ENCODE results near the gene ATG2B. TPM values are rescaled to one million over a fixed set of nuclear protein-coding genes. Genes with fewer than 3 reads are reported as not detected.

Gene ATG2B
- total RNA-seq, 2 donors from 2014 or later: 13.6 to 20.8 TPM

DNA sequence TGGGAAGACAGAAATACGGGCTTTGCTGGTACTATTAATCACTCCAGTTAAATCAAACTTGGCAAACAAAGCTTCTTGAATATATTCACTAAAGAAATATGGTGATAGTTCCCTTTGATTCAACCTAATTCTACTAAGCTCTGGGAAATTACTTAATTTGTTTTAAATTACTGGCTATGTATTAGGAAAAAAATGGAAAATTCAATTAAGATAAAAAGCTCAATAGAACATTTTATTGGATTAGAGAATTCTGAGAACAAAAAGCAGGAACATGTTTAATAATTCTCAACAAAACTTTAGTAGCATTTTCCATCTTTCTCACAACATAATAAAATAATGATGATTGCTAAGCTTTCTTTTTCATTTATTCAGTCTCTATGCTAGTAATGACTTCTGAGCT, 76.9 kb downstream of the ATG2B start:
- Histone ChIP-seq H3K27me3 (no peaks in the 10 kb centered on the region), H3K9me3 (no peaks in the 10 kb centered on the region), H3K9ac (ENCODE audit: low read depth in 2 of 2, low read length in 2 of 2) (no peak overlapping the region), H3K4me3 (no peak overlapping the region), H3K27ac (no peak overlapping the region), H3K4me1 (no peaks in the 10 kb centered on the region), H3K36me3 (no peaks in the 10 kb centered on the region)
- intact Hi-C loops (cut with DNase I): no loop called here
- TF ChIP-seq, protein P1, sequence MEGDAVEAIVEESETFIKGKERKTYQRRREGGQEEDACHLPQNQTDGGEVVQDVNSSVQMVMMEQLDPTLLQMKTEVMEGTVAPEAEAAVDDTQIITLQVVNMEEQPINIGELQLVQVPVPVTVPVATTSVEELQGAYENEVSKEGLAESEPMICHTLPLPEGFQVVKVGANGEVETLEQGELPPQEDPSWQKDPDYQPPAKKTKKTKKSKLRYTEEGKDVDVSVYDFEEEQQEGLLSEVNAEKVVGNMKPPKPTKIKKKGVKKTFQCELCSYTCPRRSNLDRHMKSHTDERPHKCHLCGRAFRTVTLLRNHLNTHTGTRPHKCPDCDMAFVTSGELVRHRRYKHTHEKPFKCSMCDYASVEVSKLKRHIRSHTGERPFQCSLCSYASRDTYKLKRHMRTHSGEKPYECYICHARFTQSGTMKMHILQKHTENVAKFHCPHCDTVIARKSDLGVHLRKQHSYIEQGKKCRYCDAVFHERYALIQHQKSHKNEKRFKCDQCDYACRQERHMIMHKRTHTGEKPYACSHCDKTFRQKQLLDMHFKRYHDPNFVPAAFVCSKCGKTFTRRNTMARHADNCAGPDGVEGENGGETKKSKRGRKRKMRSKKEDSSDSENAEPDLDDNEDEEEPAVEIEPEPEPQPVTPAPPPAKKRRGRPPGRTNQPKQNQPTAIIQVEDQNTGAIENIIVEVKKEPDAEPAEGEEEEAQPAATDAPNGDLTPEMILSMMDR (IDR thresholded peaks at IDR 0.05): no peak
- DNase-seq: no peak

DNA sequence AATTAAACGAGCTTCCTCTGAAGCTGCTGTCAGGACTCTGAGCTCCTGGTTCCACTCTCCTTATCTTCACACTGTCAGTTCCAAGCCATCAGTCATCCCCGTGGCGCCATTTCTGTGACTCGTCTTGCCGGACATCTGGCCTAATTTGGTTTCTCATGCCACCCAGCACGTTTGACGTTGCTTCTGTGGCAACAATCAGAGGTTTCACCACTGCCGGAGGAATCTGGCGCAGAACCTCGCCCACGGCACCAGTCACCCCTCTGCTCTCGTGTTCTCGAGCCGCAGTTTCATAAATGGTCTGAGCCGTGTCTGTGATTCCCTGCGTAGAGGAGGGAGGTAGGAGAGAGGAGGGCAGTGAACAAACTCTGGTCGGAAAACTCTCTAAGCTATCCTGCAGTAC, 77.5 kb downstream of the ATG2B start:
- Histone ChIP-seq H3K4me1 (no peaks in the 10 kb centered on the region), H3K27ac (no peak overlapping the region), H3K36me3 (no peaks in the 10 kb centered on the region), H3K9me3 (no peaks in the 10 kb centered on the region), H3K27me3 (no peaks in the 10 kb centered on the region), H3K4me3 (no peak overlapping the region), H3K9ac (ENCODE audit: low read depth in 2 of 2, low read length in 2 of 2) (no peak overlapping the region)
- intact Hi-C loops (cut with DNase I): no loop called here
- no peak for DNase-seq
- TF ChIP-seq, protein P1 (IDR thresholded peaks at IDR 0.05): no peak

DNA sequence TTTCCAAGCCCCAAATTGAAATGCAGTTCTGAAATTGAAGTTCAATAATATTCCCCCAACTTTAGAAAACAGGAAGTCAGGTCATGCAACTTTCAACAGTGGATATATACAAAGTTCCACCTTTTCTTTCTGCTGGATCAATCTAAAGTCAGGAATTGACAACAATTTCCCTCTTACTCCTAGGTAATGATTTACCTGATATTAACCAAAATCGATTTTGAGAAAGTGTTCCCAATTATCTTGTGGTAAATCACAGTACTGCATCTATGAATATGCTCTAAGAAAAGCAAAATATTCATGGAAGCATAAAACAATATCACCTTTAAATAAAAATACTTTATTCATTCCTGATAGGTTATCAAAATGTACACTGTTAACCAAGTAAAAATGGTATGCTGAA, 78.7 kb downstream of the ATG2B start:
- TF ChIP-seq, protein P1 (IDR thresholded peaks at IDR 0.05): no peak
- H3K9ac ChIP-seq (ENCODE audit: low read depth in 2 of 2, low read length in 2 of 2): no peak overlapping the region
- no peak for DNase-seq
- no peaks in the 10 kb centered on the region for H3K27me3 ChIP-seq
- H3K4me3 ChIP-seq: no peak overlapping the region
- H3K9me3 ChIP-seq: no peaks in the 10 kb centered on the region
- intact Hi-C loops (cut with DNase I): no loop called here
- H3K4me1 ChIP-seq: no peaks in the 10 kb centered on the region
- no peaks in the 10 kb centered on the region for H3K36me3 ChIP-seq
- no peak overlapping the region for H3K27ac ChIP-seq

DNA sequence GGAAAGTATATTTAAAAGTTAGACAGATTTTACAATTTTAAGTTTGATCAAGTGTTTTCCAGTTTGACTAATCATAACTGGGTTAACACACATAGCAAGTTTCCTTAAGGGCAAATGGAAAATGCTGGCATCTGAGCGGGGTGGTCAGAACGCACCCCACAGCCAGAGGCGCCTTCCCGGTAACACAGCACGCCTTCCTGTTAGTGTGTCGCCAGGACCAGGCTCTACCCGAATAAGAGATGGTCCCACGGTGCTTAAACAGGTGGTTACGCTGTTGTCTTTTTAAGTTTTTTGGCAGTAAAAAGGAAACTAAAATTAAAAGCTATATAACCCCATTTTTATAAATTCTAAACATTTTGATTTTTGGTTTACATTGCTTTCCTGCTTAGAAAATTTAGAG, 79.1 kb downstream of the ATG2B start:
- Histone ChIP-seq H3K27ac (no peak overlapping the region), H3K9me3 (no peaks in the 10 kb centered on the region), H3K27me3 (no peaks in the 10 kb centered on the region), H3K36me3 (no peaks in the 10 kb centered on the region), H3K4me3 (no peak overlapping the region), H3K4me1 (no peaks in the 10 kb centered on the region), H3K9ac (ENCODE audit: low read depth in 2 of 2, low read length in 2 of 2) (no peak overlapping the region)
- DNase-seq: no peak
- intact Hi-C loops (cut with DNase I): no loop called here
- TF ChIP-seq, protein P1 (IDR thresholded peaks at IDR 0.05): no peak

DNA sequence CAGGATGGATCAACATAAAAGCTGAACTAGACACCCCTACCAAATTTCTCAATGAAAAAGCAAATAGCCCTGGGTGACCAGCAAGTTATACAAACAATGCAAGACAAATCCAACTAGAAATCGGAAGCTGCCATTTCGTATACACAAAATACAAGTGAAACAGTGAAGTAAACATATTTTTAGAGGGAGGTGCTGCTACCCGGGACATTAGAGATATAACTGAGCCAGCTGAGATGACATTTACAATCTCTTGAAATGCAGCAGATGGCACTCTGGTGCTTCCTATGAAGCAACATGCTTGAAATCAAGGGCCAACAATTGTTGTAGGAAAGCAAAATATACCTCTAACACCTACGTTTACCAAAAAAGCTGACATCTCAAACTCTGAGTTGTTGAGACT, 81.7 kb downstream of the ATG2B start:
- TF ChIP-seq, protein P1 (IDR thresholded peaks at IDR 0.05): no peak
- Histone ChIP-seq H3K9ac (ENCODE audit: low read depth in 2 of 2, low read length in 2 of 2) (no peak overlapping the region), H3K4me3 (no peak overlapping the region), H3K36me3 (no peaks in the 10 kb centered on the region), H3K27ac (no peak overlapping the region), H3K9me3 (no peaks in the 10 kb centered on the region), H3K4me1 (no peaks in the 10 kb centered on the region), H3K27me3 (no peaks in the 10 kb centered on the region)
- DNase-seq: no peak
- intact Hi-C loops (cut with DNase I): no loop called here

DNA sequence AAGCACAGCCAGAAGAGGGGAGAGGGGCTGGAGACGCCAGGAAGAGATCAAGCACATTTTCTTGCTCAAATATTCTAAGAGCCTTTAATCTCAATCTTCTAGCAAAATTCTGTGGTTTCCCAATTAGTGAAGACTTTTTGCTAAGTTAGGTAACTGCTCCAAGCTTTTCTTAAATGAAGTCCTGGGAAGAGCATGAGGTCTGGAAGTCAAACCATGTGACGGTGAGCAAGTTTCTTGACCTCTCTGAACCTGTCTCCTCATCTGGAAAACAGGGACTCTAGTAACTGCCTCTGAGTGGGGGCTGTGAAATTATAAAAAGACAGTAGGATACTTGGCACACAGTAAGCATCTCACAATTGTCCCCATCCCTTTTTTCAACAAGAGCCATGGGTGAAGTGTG, 83.0 kb downstream of the ATG2B start:
- DNase-seq: no peak
- TF ChIP-seq, protein P1 (IDR thresholded peaks at IDR 0.05): no peak
- no peaks in the 10 kb centered on the region for H3K27me3 ChIP-seq
- H3K27ac ChIP-seq: no peak overlapping the region
- H3K9me3 ChIP-seq: no peaks in the 10 kb centered on the region
- H3K4me1 ChIP-seq: no peaks in the 10 kb centered on the region
- intact Hi-C loops (cut with DNase I): no loop called here
- H3K9ac ChIP-seq (ENCODE audit: low read depth in 2 of 2, low read length in 2 of 2): no peak overlapping the region
- H3K4me3 ChIP-seq: no peak overlapping the region
- no peaks in the 10 kb centered on the region for H3K36me3 ChIP-seq

Measured in colonic mucosa (tissue), 4 donors.